Natural killer cell treated with Interleukin-12 subunit alpha and Interleukin-12 subunit beta and Interleukin-15 and Interleukin-18, amount 100 ng/mL, for 72 hours (primary cell): ENCODE results near the gene GNAS-AS1. TPM values are rescaled to one million over a fixed set of nuclear protein-coding genes. Genes with fewer than 3 reads are reported as not detected.

Experiments
- ATAC-seq, 2 donors: fragments of 150-1000 bp; cut with Tn5 transposase in 1 of 2; sonication (Bioruptor Pico), chemical (Tn5 transposase) in 1 of 2; 2 replicates each; pipeline ENCODE4 v1.10.0; 2021
- DNase-seq: peaks from one replicate; pipeline ENCODE4 v3.0.0; 2022; ENCODE audit warnings: low spot score
- H3K27ac Mint-ChIP-seq, 2 donors: 1 replicate in 1 of 2; 2 replicates in 1 of 2; pipeline ENCODE4 v1.8.0; 2022; ENCODE audit warnings: mixed read lengths in 2 of 2, mild to moderate bottlenecking in 1 of 2, moderate library complexity in 1 of 2
- H3K27me3 Mint-ChIP-seq, 2 donors: 1 replicate in 1 of 2; 2 replicates in 1 of 2; pipeline ENCODE4 v1.8.0; 2022; ENCODE audit warnings: mixed read lengths in 2 of 2
- H3K36me3 Mint-ChIP-seq: one replicate; pipeline ENCODE4 v1.8.0; 2022; ENCODE audit warnings: mixed read lengths
- H3K4me1 Mint-ChIP-seq, 2 donors: 1 replicate in 1 of 2; 2 replicates in 1 of 2; pipeline ENCODE4 v1.8.0; 2022; ENCODE audit warnings: low read depth in 2 of 2, mixed read lengths in 2 of 2, mild to moderate bottlenecking in 1 of 2
- H3K4me3 Mint-ChIP-seq: one replicate; pipeline ENCODE4 v1.8.0; 2022; ENCODE audit warnings: mixed read lengths
- H3K9me3 Mint-ChIP-seq: 2 replicates; pipeline ENCODE4 v1.8.0; 2022; ENCODE audit warnings: mixed read lengths
- total RNA-seq, 2 donors: library from RNA; stranded (reverse); gene quantifications; one replicate each; pipeline ENCODE4 v1.2.3, GENCODE V29; 2022

Gene GNAS-AS1
- total RNA-seq, 2 donors from 2014 or later: 0.29 to 4.7 TPM

- H3K4me3 Mint-ChIP-seq: no peak overlapping the region
- no peaks in the 10 kb centered on the region for H3K36me3 Mint-ChIP-seq
- DNase-seq: no peak
- H3K9me3 Mint-ChIP-seq: no peaks in the 10 kb centered on the region
- peaks cover 30 to 42% of the 10 kb centered on the region in 2 donors for H3K27me3 Mint-ChIP-seq
- no peak overlapping the region for H3K27ac Mint-ChIP-seq
- H3K4me1 Mint-ChIP-seq: no peaks in the 10 kb centered on the region
- no peak for ATAC-seq
Measured at GRCh38 chr20:58863044-58863790, 12.5 kb upstream of the GNAS-AS1 start.

DNA sequence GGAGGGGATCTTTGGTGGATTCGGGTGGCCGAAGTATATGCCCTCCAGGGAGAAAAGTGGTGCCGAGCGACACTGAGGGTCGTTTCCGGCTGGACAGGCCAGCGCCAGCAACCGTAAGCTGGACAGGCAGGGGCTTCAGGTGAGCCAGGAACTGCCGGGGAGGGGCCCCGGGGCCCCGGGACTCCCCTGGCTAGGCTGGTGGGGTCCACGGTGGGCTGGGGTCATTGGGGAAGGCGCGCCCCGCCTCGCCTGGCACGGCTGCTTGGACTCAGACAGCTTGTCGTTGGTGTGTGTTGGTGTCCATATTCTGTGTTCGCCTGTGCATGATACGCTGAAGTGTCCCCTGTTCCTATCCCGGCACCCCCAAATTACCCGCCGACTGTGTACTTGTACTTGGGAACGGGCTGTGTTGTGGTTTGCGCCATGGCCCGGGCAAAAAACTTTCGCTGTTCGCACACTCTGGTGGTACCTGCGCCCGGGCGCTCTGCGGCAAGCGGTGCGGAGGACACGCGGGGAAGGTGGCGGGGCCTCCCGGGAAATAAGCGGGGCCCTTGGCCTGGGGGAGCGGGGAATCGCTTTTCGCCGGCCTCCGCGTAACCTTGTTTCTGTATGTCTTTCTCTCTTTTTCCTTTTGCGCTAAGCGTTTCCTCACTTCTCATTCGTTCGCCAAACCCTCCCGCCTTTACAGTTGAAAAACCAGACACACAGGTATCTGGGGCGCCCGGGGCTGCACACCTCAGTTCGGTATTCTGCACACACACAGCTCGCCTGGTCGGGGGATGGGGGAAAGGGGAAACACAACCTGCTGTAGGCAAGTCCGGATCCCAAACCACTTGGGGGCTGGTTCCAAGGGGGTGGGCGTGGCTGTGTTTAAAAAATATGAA is 5.0 kb upstream of the GNAS-AS1 start:
- DNase-seq: no peak
- H3K4me3 Mint-ChIP-seq: peak overlapping the region; percentile 41
- H3K9me3 Mint-ChIP-seq: no peaks in the 10 kb centered on the region
- no peak overlapping the region for H3K27ac Mint-ChIP-seq
- H3K27me3 Mint-ChIP-seq: peaks cover 39 to 47% of the 10 kb centered on the region in 2 donors
- H3K36me3 Mint-ChIP-seq: no peaks in the 10 kb centered on the region
- no peak for ATAC-seq
- H3K4me1 Mint-ChIP-seq: peaks cover 8 to 9% of the 10 kb centered on the region in 2 donors

DNA sequence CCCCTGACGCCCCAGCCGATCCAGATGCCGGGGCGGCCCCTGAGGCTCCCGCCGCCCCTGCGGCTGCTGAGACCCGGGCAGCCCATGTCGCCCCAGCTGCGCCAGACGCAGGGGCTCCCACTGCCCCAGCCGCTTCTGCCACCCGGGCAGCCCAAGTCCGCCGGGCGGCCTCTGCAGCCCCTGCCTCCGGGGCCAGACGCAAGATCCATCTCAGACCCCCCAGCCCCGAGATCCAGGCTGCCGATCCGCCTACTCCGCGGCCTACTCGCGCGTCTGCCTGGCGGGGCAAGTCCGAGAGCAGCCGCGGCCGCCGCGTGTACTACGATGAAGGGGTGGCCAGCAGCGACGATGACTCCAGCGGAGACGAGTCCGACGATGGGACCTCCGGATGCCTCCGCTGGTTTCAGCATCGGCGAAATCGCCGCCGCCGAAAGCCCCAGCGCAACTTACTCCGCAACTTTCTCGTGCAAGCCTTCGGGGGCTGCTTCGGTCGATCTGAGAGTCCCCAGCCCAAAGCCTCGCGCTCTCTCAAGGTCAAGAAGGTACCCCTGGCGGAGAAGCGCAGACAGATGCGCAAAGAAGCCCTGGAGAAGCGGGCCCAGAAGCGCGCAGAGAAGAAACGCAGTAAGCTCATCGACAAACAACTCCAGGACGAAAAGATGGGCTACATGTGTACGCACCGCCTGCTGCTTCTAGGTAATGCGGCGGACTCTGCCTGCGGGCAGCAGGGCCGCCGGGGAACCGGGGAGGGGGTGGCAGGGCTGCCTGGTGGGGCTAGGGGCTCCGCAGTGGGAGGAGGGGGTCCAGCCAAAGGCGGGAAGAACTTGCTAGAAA is 4.2 kb upstream of the GNAS-AS1 start:
- DNase-seq: no peak
- ATAC-seq: no peak
- no peak overlapping the region for H3K4me3 Mint-ChIP-seq
- H3K27ac Mint-ChIP-seq: no peak overlapping the region
- H3K27me3 Mint-ChIP-seq: peaks cover 38 to 43% of the 10 kb centered on the region in 2 donors
- H3K36me3 Mint-ChIP-seq: no peaks in the 10 kb centered on the region
- H3K9me3 Mint-ChIP-seq: no peaks in the 10 kb centered on the region
- H3K4me1 Mint-ChIP-seq: peaks cover 8 to 17% of the 10 kb centered on the region in 2 donors

GRCh38 chr20:58853976-58854637 is 3.4 kb upstream of the GNAS-AS1 start:
- H3K9me3 Mint-ChIP-seq: no peaks in the 10 kb centered on the region
- no peak overlapping the region for H3K27ac Mint-ChIP-seq
- H3K4me3 Mint-ChIP-seq: no peak overlapping the region
- H3K27me3 Mint-ChIP-seq: peaks cover 44 to 49% of the 10 kb centered on the region in 2 donors
- DNase-seq (no peak), ATAC-seq (no peak)
- peaks cover 8 to 18% of the 10 kb centered on the region in 2 donors for H3K4me1 Mint-ChIP-seq
- no peaks in the 10 kb centered on the region for H3K36me3 Mint-ChIP-seq

DNA sequence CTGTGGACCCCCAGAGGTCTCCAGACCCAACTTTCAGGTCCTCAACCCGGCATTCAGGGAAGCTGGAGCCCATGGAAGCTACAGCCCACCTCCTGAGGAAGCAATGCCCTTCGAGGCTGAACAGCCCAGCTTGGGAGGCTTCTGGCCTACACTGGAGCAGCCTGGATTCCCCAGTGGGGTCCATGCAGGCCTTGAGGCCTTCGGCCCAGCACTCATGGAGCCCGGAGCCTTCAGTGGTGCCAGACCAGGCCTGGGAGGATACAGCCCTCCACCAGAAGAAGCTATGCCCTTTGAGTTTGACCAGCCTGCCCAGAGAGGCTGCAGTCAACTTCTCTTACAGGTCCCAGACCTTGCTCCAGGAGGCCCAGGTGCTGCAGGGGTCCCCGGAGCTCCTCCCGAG is 2.8 kb upstream of the GNAS-AS1 start:
- no peak for DNase-seq
- no peaks in the 10 kb centered on the region for H3K9me3 Mint-ChIP-seq
- H3K4me3 Mint-ChIP-seq: no peak overlapping the region
- H3K36me3 Mint-ChIP-seq: no peaks in the 10 kb centered on the region
- peaks cover 8 to 18% of the 10 kb centered on the region in 2 donors for H3K4me1 Mint-ChIP-seq
- ATAC-seq: no peak
- H3K27ac Mint-ChIP-seq: no peak overlapping the region
- peaks cover 43 to 49% of the 10 kb centered on the region in 2 donors for H3K27me3 Mint-ChIP-seq

- H3K27ac Mint-ChIP-seq: no peak within 1 kb of the TSS
- ATAC-seq (peak in 1 of 2 donors; percentile 40), DNase-seq (no peak)
- peak within 1 kb of the TSS; percentile 90 for H3K4me3 Mint-ChIP-seq
- H3K27me3 Mint-ChIP-seq: peaks cover 43 to 44% of the 10 kb centered on the region in 2 donors
- no peaks in the 10 kb centered on the region for H3K36me3 Mint-ChIP-seq
- H3K4me1 Mint-ChIP-seq: peaks cover 8 to 18% of the 10 kb centered on the region in 2 donors
- no peaks in the 10 kb centered on the region for H3K9me3 Mint-ChIP-seq
Measured at GRCh38 chr20:58852543-58853271, 2.0 kb upstream of the GNAS-AS1 start, which contains the start of gene GNAS. TSS of gene GNAS (plus strand) at chr20:58852716.

DNA sequence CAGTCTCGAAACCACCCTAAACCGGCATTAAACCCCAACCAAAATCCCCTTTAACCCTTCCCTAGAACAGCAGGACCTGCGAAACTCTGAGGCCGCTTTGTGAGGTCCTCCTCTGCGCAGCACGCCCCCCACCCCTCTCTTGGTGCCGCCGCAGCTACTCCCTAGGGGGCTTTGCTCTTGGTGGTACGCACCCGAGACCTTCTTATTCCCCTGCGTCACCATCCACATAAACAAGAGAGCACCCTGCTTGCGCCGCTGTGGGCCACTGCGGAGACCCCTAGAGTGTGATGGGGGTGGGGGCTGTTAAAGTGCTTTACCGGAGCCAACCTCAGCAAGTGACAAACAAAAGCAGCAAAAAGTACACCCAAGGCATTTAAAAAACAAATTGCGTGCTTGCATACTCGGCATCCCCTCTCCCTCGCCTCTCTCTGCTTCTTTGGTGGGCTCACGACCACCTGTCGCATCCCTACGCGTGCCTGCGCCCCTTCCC is 1.3 kb upstream of the GNAS-AS1 start:
- no peak for DNase-seq
- no peak for ATAC-seq
- H3K36me3 Mint-ChIP-seq: no peaks in the 10 kb centered on the region
- no peaks in the 10 kb centered on the region for H3K9me3 Mint-ChIP-seq
- H3K4me1 Mint-ChIP-seq: peaks cover 11 to 22% of the 10 kb centered on the region in 2 donors
- H3K27ac Mint-ChIP-seq: no peak overlapping the region
- H3K4me3 Mint-ChIP-seq: peak overlapping the region; percentile 90
- H3K27me3 Mint-ChIP-seq: peaks cover 36 to 44% of the 10 kb centered on the region in 2 donors

DNA sequence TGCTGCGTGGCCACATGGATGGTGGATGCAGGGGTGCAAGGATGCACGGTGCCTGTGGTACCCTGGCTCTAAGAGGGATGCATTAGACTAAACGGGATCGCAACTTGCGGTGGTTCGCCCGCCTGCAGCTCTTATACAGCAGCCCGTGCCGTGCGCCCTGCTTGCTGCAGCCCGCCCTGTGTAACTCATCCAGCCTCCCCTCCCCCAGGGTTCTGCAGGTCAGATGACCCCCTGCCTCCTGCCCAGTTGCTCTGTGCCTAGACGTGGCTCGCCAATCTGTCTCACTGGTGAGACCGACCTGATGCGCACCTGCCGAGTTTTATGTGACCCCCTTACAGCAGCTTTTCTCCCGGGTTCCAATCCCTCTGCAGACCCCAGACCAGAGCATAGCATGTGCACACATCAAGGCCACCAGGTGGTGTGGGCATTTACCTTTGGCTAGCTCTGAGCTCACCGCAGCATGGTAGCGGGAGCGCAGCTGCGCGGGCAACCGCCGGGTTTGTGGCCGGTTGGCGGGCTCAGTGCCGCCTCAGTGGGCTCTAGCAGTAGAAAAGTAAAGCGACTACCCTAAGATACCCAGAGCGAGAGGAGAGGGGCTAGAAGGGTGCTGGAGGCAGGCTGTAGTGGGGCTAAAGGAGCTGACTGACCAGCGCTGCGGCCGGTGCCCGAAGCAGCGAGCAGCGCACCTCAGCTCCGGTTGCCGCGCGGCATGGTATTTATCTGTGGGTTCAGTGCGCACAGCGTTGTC is 693 bp upstream of the GNAS-AS1 start:
- H3K27ac Mint-ChIP-seq: no peak overlapping the region
- no peaks in the 10 kb centered on the region for H3K36me3 Mint-ChIP-seq
- H3K9me3 Mint-ChIP-seq: no peaks in the 10 kb centered on the region
- no peak for DNase-seq
- peaks cover 30 to 44% of the 10 kb centered on the region in 2 donors for H3K27me3 Mint-ChIP-seq
- ATAC-seq: no peak
- H3K4me3 Mint-ChIP-seq: peak overlapping the region; percentile 90
- H3K4me1 Mint-ChIP-seq: peaks cover 11 to 22% of the 10 kb centered on the region in 2 donors

- no peak overlapping the region for H3K27ac Mint-ChIP-seq
- H3K9me3 Mint-ChIP-seq: no peaks in the 10 kb centered on the region
- H3K27me3 Mint-ChIP-seq: peaks cover 33 to 59% of the 10 kb centered on the region in 2 donors
- no peak for ATAC-seq
- no peaks in the 10 kb centered on the region for H3K36me3 Mint-ChIP-seq
- no peak for DNase-seq
- H3K4me1 Mint-ChIP-seq: peaks cover 7 to 22% of the 10 kb centered on the region in 2 donors
- H3K4me3 Mint-ChIP-seq: no peak overlapping the region
Measured at GRCh38 chr20:58847463-58847862, 3.2 kb downstream of the GNAS-AS1 start.

- H3K9me3 Mint-ChIP-seq: no peaks in the 10 kb centered on the region
- ATAC-seq (no peak), DNase-seq (no peak)
- no peak overlapping the region for H3K4me3 Mint-ChIP-seq
- H3K36me3 Mint-ChIP-seq: no peaks in the 10 kb centered on the region
- H3K27me3 Mint-ChIP-seq: peaks cover 30 to 51% of the 10 kb centered on the region in 2 donors
- H3K4me1 Mint-ChIP-seq: peaks cover 3 to 12% of the 10 kb centered on the region in 2 donors
- no peak overlapping the region for H3K27ac Mint-ChIP-seq
Measured at GRCh38 chr20:58845706-58846105, 5.0 kb downstream of the GNAS-AS1 start.

DNA sequence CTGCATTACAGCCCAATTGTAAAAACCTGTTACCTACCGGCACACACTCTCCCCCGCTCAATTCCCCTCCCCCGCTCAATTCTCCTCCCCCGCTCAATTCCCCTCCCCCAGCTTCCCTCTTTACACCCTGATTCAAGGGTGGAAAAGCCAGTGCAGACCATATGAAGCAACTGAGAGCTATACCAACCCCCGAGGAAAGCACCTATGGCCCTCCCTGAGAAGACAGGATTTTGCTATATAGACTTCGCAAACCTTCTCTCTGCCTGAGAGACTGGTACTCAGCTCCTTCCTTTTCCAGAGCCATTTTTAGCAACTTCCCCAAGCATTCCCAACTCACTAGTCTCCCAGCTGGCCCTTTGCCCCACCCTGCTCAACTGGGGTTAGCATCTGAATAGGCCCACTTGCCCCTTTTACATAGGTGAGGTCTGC is 7.6 kb downstream of the GNAS-AS1 start:
- no peaks in the 10 kb centered on the region for H3K9me3 Mint-ChIP-seq
- H3K27me3 Mint-ChIP-seq: peaks cover 18 to 47% of the 10 kb centered on the region in 2 donors
- H3K27ac Mint-ChIP-seq: no peak overlapping the region
- DNase-seq: no peak
- peaks cover 3 to 4% of the 10 kb centered on the region in 2 donors for H3K4me1 Mint-ChIP-seq
- no peaks in the 10 kb centered on the region for H3K36me3 Mint-ChIP-seq
- no peak for ATAC-seq
- H3K4me3 Mint-ChIP-seq: no peak overlapping the region

DNA sequence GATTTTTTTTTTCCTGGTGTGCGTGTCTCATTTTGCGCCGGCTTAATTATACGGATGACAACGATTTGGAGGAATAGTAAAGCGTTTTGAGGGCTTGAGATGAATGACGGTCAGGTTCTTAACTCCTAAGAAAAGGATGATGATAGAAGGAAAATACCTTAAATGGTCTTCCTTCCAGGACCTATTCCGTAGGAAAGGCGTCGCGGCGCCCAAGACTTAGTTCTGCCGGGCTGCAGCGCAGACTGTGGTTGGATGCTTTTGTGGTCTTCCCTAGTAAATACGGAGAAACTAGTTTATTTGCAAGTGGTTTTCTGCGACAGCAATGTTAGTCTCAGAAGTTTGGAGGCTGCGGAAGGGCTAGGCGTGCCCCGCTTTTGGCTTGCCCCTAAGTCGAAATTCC is 8.4 kb downstream of the GNAS-AS1 start:
- DNase-seq (no peak), ATAC-seq (no peak)
- H3K4me1 Mint-ChIP-seq: peaks cover 0 to 7% of the 10 kb centered on the region in 2 donors
- no peaks in the 10 kb centered on the region for H3K36me3 Mint-ChIP-seq
- no peak overlapping the region for H3K27ac Mint-ChIP-seq
- H3K9me3 Mint-ChIP-seq: no peaks in the 10 kb centered on the region
- H3K4me3 Mint-ChIP-seq: no peak overlapping the region
- H3K27me3 Mint-ChIP-seq: peaks cover 18 to 42% of the 10 kb centered on the region in 2 donors
